Ramos (cell line): ENCODE data around the gene BTRC.

Experiments
- in situ Hi-C: fragments of 300-500 bp; cut with MboI; formaldehyde crosslinking; loops from one replicate; pipeline ENCODE4 v1.14.3; 2022; ENCODE audit warnings: low sequenced_read_pairs; ENCODE audit not compliant: unreplicated experiment

Gene BTRC

GRCh38 chr10:101466016-101466912 lies 112.3 kb downstream of the BTRC start:
- in situ Hi-C loops = no loop called here

GRCh38 chr10:101467286-101467770 lies 113.4 kb downstream of the BTRC start:
- in situ Hi-C loops = no loop called here

DNA sequence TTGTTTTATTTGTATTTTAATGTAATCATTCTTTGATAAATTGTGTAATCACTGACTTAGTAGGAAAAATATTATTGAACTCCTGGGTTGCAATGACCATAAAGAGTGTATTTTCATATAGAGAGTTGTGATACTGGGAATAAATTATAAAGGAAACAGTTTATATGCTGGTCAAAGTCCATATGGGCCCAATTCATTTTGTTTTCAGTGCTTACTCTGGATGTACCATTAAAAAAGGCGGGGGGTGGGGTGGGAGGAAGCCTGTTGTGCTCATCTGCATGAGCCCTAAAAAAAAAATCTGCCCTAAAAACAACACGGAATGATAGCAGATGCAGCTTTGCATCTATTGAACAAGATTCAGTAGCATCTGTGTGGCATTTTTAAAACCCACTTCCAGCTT lies 114.2 kb downstream of the BTRC start:
- in situ Hi-C loops = no loop called here

DNA sequence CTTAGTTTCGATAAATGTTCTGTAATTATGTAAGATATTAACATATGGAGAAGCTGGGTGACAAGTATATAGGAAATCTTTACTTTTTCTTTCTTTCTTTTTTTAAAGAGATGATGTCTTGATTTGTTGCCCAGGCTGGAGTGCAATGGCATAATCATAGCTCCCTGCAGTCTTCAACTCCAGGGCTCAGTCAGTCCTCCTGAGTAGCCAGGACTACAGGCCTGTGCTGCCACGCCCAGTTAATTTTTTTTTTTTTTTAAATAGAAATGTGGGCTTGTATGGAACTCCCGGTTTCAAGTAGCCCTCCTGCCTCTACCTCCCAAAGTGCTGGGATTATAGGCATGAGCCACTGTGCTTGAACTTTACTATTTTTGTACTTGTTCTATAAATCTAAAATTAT lies 122.4 kb downstream of the BTRC start:
- in situ Hi-C loops = no loop called here

- in situ Hi-C loops = no loop called here
Observed at GRCh38 chr10:101478956-101479355, 125.0 kb downstream of the BTRC start.

DNA sequence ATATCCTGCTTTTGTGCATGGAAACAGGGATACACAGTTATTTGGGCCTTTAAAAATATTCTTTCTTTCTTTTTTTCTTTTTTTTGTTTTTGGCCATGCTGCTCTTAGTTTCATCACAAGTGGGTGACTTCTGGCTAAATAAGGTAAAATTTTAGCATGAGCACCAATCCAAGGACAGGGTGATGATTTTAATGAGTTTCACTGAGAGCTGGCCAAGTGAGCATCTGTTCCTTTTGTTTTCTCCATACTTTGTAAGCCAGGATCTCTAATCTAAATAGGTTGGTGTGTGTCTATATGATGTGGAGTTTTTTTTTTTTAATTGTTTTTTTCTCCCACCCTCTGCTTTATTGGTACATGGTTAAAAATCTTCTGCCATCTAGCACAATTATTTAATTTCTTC lies 127.3 kb downstream of the BTRC start:
- in situ Hi-C loops = no loop called here

- in situ Hi-C loops = no loop called here
Observed at GRCh38 chr10:101482568-101482967, 128.6 kb downstream of the BTRC start.

GRCh38 chr10:101484175-101484745 lies 130.3 kb downstream of the BTRC start:
- in situ Hi-C loops = no loop called here

- in situ Hi-C loops = no loop called here
Observed at GRCh38 chr10:101485207-101485606, 131.2 kb downstream of the BTRC start.

- in situ Hi-C loops = no loop called here
Observed at GRCh38 chr10:101485681-101486554, 132.0 kb downstream of the BTRC start.

DNA sequence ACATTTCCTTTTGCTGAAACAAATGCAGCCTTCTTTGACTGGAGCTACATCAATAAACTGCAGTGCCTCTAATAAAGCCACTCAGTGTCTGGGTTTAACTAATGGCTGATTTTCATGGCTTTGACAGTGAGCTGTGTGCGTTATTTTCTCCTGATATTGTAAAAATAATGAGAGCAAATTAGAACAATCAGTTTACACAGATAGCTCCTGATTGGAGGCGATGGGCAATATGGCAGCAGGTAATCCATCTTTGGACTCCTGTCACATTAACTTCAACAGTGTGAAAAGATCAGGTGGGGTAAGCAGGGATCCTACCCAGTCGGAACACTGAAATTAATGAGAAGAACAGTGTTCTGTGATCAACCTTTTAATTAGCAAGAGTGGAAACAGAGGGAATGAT lies 133.4 kb downstream of the BTRC start:
- in situ Hi-C loops = no loop called here

DNA sequence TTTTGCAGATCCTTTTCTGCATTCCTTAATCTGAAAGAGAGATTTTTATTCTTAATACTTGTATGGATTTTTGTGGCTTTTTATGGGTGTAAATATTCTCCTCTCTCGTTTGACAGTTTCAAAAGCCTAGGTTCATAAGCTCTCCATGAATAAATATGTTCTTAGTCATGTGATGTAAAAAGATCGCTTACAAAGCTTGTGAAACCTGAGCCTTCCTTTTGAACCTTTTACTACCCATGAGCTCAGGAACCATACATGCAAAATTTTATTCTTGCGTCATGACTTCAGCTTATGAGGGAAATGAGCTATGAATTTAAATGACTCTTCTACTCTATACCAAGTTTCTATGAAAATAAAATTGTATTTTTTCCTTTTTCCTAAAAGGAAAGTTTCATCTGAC lies 135.4 kb downstream of the BTRC start:
- in situ Hi-C loops = no loop called here

DNA sequence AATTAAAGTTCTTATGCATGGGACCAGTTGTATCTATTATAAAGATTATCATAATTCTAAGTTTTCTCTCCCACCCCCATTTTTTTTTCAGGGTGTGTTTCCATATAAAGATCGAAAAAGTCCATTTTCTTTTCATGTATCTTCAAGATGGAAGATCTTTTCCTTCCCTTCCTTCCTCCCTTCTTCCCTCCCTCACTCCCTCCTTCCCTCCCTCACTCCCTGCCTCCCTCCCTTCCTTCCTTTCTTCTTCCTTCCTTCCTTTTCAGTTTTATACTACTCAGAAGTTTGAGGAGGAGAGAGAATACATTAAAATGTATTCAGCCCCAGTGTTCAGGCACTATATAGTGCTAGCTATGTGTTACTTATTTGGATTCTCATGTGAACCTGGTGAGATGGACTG lies 136.1 kb downstream of the BTRC start:
- in situ Hi-C loops = no loop called here

- in situ Hi-C loops = no loop called here
Observed at GRCh38 chr10:101492205-101492604, 138.2 kb downstream of the BTRC start.

- in situ Hi-C loops = no loop called here
Observed at GRCh38 chr10:101492814-101493213, 138.8 kb downstream of the BTRC start.

DNA sequence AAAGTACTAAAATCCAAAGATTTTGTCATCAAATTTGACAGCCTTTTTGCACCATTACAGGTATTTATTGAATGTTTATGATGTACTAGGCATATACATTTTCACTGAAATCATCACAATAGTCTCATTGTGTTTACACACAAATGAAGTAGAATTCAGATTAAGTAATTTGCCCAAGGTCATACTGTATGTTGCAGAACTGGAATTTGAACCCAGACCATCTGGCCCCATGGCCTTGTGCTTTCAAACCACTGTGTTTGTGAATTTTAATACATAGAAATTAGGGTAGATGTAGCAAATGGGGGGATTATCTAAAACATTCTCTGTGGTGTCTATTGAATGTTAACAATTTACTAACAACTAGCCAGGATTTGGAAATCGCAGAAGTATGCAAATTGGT lies 139.3 kb downstream of the BTRC start:
- in situ Hi-C loops = no loop called here

- in situ Hi-C loops = no loop called here
Observed at GRCh38 chr10:101493782-101494281, 139.9 kb downstream of the BTRC start.

- in situ Hi-C loops = no loop called here
Observed at GRCh38 chr10:101494650-101495049, 140.7 kb downstream of the BTRC start.

DNA sequence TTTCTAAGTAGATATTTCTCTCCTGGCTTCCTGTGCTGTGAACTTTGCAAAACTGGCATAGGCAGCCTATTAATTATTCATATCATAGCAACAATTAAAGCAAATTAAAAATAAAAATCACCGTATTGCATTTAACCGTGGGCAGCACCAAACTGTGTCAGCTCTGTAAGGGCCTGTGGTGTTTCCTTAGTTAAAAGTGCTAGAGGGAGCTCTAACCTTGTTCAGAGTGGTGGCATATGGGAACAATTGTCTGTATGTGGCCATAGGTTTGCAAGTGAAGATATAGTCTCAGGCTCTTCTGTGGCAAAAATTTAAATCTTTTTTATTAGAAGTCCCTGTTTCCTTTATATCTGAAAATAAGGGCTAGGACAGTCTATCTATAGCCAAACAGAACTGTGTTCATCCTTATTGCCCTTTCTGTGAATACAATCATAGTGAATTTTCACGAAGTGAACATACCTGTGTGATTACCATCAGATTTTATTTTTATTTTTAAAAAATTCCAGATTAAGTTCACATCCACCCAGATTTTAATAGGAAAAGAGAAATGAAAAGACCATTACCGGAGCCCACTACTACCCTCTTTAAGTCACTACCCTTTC lies 141.5 kb downstream of the BTRC start:
- in situ Hi-C loops = no loop called here

DNA sequence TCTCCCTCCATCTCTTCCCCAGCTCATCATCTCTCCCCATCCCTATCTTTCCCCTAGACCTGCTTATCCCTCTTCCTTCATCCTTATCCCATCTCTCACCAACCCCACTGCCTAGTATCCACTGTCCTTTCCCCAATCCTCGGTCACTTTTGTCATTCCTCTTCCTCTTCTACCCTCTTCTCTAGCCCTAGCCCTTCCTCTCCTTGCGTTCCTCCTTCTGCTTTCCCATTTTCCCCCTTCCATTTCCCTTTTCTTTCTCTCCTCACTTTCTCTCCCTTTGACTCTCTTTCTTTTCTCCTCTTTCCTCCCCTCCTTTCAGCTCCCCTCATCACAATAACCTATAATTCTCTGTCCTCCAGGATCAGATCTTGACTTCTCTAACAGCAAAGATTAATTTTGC lies 150.5 kb downstream of the BTRC start:
- in situ Hi-C loops = no loop called here
